ENCODE measurements around the gene ARMCX6. TPM values are rescaled to one million over a fixed set of nuclear protein-coding genes. Genes with fewer than 3 reads are reported as not detected.

ARMCX6 gene
- total and polyA plus RNA-seq, 2 experiments from 2014 or later, result 42.3 to 60.2 TPM

- Histone ChIP-seq H3K27ac (no peak overlapping the region), H3K9me3 (ENCODE audit: low read depth) (no peaks in the 10 kb centered on the region), H3K9me2 (ENCODE audit: insufficient read depth) (no peaks in the 10 kb centered on the region), H3F3A (ENCODE audit: insufficient read depth) (no peaks in the 10 kb centered on the region), H2AFZ (no peak overlapping the region), H3K4me1 (ENCODE audit: insufficient read depth) (no peaks in the 10 kb centered on the region), H3K4me3 (no peak overlapping the region), H4K20me1 (ENCODE audit: insufficient read depth) (no peaks in the 10 kb centered on the region), H3K27me3 (replicated peaks; ENCODE audit: insufficient read depth) (no peaks in the 10 kb centered on the region), H3K4me2 (ENCODE audit: unreplicated experiment) (no peak overlapping the region), H3K79me2 (ENCODE audit: insufficient read depth) (no peaks in the 10 kb centered on the region), H3K36me3 (ENCODE audit: low read depth) (no peaks in the 10 kb centered on the region), H3K9ac (no peak overlapping the region)
- WGBS, 2 experiments (ENCODE audit: low coverage in 1 of 2, low lambda C conversion rate in 2 of 2, missing lambda C conversion rate in 2 of 2), result 1 to 6% methylated on average over 5 of the region's 5 CpGs
- in situ Hi-C loops (cut with MboI), result loop anchor here (25.0 kb wide), 1 partner anchor 166 kb away; no protein-coding TSS in a partner anchor
- DNase-seq, result peak; percentile 70
- TF ChIP-seq EZH2phosphoT487 (IDR thresholded peaks at IDR 0.05; ENCODE audit: insufficient read depth, low read depth), result no peak
- TF ChIP-seq EZH2 (IDR thresholded peaks at IDR 0.05; ENCODE audit: insufficient read depth, poor library complexity, severe bottlenecking), result no peak
These were observed 21.9 kb downstream of the ARMCX6 start for GRCh38 chrX:101595739-101596419.

Small RNA genes lying within 50 kb of the gene (small RNA-seq; reads per million reads assigned to genes)
- gene RNU6-30P (ENCODE audit: low read depth, low replicate concordance), result 0.19 reads per million

Other genes starting within 250 kb of the ARMCX6 start
- gene BTK, start 231.8 kb downstream of the ARMCX6 start, total RNA-seq (2014; rRNA removed; shearing (Covaris generic)), result not detected in 2 replicates
- 0.23 TPM in 1 of 2 replicates, not detected in the other for gene BTK, start 231.8 kb downstream of the ARMCX6 start, polyA plus RNA-seq (2016; fragmentation: Nextera tagmentation; extraction: Ambion mirVana)
- 240 and 757 TPM in 2 replicates for gene RPL36A, start 227.0 kb downstream of the ARMCX6 start, total RNA-seq (2014; rRNA removed; shearing (Covaris generic))
- gene RPL36A, start 227.0 kb downstream of the ARMCX6 start, polyA plus RNA-seq (2016; fragmentation: Nextera tagmentation; extraction: Ambion mirVana), result 295 and 331 TPM in 2 replicates
- 27.1 and 36.6 TPM in 2 replicates for gene GLA, start 210.1 kb downstream of the ARMCX6 start, total RNA-seq (2014; rRNA removed; shearing (Covaris generic))
- 20.4 and 26.6 TPM in 2 replicates for gene GLA, start 210.1 kb downstream of the ARMCX6 start, polyA plus RNA-seq (2016; fragmentation: Nextera tagmentation; extraction: Ambion mirVana)
- gene HNRNPH2, start 209.8 kb downstream of the ARMCX6 start, total RNA-seq (2014; rRNA removed; shearing (Covaris generic)), result 53.1 and 59.0 TPM in 2 replicates
- gene HNRNPH2, start 209.8 kb downstream of the ARMCX6 start, polyA plus RNA-seq (2016; fragmentation: Nextera tagmentation; extraction: Ambion mirVana), result 97.8 and 99.7 TPM in 2 replicates
- 1.8 and 2.3 TPM in 2 replicates for gene ARMCX4, start 132.5 kb downstream of the ARMCX6 start, total RNA-seq (2014; rRNA removed; shearing (Covaris generic))
- gene ARMCX4, start 132.5 kb downstream of the ARMCX6 start, polyA plus RNA-seq (2016; fragmentation: Nextera tagmentation; extraction: Ambion mirVana), result 3.0 and 3.7 TPM in 2 replicates
- 29.0 and 30.0 TPM in 2 replicates for gene ARMCX1, start 67.5 kb downstream of the ARMCX6 start, total RNA-seq (2014; rRNA removed; shearing (Covaris generic))
- 27.5 and 29.8 TPM in 2 replicates for gene ARMCX1, start 67.5 kb downstream of the ARMCX6 start, polyA plus RNA-seq (2016; fragmentation: Nextera tagmentation; extraction: Ambion mirVana)
- 67.4 and 87.6 TPM in 2 replicates for gene ARMCX3, start 5.2 kb upstream of the ARMCX6 start, total RNA-seq (2014; rRNA removed; shearing (Covaris generic))
- gene ARMCX3, start 5.2 kb upstream of the ARMCX6 start, polyA plus RNA-seq (2016; fragmentation: Nextera tagmentation; extraction: Ambion mirVana), result 93.3 and 95.4 TPM in 2 replicates
- 150 and 156 TPM in 2 replicates for gene ARMCX2, start 41.9 kb upstream of the ARMCX6 start, total RNA-seq (2014; rRNA removed; shearing (Covaris generic))
- 31.8 and 35.5 TPM in 2 replicates for gene ARMCX2, start 41.9 kb upstream of the ARMCX6 start, polyA plus RNA-seq (2016; fragmentation: Nextera tagmentation; extraction: Ambion mirVana)